ENCODE measurements around the gene C19orf67. TPM values are rescaled to one million over a fixed set of nuclear protein-coding genes. Genes with fewer than 3 reads are reported as not detected.

C19orf67 gene
- total RNA-seq, 1 experiment from 2014 or later, result 0.28 TPM

DNA sequence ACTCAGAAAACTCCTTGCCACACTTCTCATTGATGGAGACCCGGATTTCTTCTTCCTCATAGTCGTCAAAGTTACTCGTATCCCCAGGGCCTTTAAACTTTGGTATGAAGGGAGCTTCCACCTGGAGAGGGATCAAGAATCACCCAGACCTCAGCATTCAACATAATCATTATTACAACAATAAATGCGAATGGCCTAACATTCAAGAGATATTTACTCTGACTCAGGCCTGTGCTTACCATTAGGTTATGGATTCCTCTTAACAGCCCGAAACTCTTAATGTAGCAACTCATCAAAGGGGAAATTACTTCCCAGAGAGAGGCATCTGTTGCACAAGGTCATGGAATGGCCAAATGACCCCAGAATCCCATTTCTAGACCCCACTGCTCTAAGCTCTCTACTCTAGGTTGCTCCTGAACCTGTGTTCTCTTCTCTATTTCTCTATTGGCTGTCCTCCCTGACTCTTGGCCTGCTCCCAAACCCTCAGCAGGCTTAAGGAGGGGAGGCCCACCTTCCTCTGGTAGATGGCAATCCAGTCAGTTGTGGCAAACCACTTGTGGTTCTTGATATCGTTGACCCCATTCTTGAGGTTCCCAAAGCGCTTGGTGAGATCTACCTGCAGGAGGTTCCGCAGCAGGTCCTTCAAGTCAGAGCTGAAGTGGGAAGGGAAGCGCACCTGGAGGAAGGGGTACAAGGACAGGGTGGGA, 7.7 kb upstream of the C19orf67 start:
- CTCF ChIA-PET, result no interaction called here
- ATAC-seq, result no peak
- in situ Hi-C loops (cut with HindIII; ENCODE audit: low pct_unique_long_range_greater_than_20kb, low sequenced_read_pairs), result no loop called here

DNA sequence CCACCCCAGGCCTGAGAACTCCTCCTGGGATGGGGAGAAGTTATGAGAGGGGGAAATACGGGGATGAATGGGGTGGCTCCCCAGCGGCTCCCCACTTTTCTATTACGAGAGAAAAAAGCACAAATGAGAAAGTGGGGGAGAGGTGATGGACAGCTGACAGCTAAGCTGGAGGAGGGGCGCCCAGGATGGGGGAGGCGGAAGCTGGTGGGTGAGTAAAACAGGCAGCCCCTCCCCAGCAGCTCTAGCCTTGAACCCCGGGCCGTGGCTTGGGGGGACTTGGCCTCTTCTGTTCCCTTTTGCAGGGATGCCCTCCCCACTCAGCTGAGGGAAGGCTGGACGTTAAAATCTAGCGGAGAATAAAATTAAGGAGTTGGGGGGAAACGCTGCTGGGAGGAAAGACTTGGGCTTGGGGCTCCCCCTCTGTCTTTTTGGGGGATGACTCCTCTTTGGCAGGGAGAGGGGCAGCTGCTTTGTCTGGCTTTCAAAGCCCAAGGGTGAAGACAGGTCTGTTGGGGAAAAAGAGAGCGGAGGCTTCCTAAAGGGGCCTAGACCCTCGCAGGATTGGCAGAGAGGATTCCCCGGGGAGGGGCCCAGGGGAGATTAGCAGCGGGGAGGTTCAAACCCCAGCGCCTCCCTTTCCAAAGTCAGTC, 6.4 kb upstream of the C19orf67 start:
- TSS peak; percentile 83 for BruUV-seq (replicated peaks)
- POLR2A ChIA-PET, result no interaction called here
- H3K9me3 ChIP-seq (ENCODE audit: control insufficient read depth, insufficient read depth, low read depth, low read length), result peaks cover 3% of the 10 kb centered on the region; the same call in 1 of the 2 replicates
- H3K27ac ChIP-seq (ENCODE audit: low read length), result peak overlapping the region; percentile 89
- peaks cover 4% of the 10 kb centered on the region for H3K4me1 ChIP-seq (ENCODE audit: control insufficient read depth, insufficient read depth, low read length)
- CTCF ChIA-PET, result no interaction called here
- H3K36me3 ChIP-seq (ENCODE audit: control insufficient read depth, insufficient read depth, low read length), result no peaks in the 10 kb centered on the region; the same call in 1 of the 2 replicates
- H3K27me3 ChIP-seq (ENCODE audit: control insufficient read depth, insufficient read depth, low read length), result no peaks in the 10 kb centered on the region
- intact Hi-C loops (cut with micrococcal nuclease; ENCODE audit: unreplicated experiment), result no loop called here
- ATAC-seq (no peak; the same call in 1 of the 2 replicates), DNase-seq (ENCODE audit: low read depth, low spot score) (no peak)
- peak overlapping the region; percentile 64 to 66 for H3K4me3 ChIP-seq (ENCODE audit: low read depth in 2 of 2, low read length in 2 of 2)
- TF ChIP-seq TCF7L2 (IDR thresholded peaks at IDR 0.05; ENCODE audit: low read depth, low read length) (no peak), SIN3A (IDR thresholded peaks at IDR 0.05; ENCODE audit: borderline replicate concordance, insufficient read depth, low read depth, low read length) (no peak)
- in situ Hi-C loops (cut with HindIII; ENCODE audit: low pct_unique_long_range_greater_than_20kb, low sequenced_read_pairs), result no loop called here

More for the DNA sequence above, 7.7 kb upstream of the C19orf67 start:
- intact Hi-C loops (cut with micrococcal nuclease; ENCODE audit: unreplicated experiment), result no loop called here
- no peaks in the 10 kb centered on the region; the same call in 1 of the 2 replicates for H3K36me3 ChIP-seq (ENCODE audit: control insufficient read depth, insufficient read depth, low read length)
- H3K4me3 ChIP-seq (ENCODE audit: low read depth in 2 of 2, low read length in 2 of 2), result no peak overlapping the region
- H3K27ac ChIP-seq (ENCODE audit: low read length), result no peak overlapping the region
- no TSS peak for BruUV-seq (replicated peaks)
- TF ChIP-seq, protein P1, sequence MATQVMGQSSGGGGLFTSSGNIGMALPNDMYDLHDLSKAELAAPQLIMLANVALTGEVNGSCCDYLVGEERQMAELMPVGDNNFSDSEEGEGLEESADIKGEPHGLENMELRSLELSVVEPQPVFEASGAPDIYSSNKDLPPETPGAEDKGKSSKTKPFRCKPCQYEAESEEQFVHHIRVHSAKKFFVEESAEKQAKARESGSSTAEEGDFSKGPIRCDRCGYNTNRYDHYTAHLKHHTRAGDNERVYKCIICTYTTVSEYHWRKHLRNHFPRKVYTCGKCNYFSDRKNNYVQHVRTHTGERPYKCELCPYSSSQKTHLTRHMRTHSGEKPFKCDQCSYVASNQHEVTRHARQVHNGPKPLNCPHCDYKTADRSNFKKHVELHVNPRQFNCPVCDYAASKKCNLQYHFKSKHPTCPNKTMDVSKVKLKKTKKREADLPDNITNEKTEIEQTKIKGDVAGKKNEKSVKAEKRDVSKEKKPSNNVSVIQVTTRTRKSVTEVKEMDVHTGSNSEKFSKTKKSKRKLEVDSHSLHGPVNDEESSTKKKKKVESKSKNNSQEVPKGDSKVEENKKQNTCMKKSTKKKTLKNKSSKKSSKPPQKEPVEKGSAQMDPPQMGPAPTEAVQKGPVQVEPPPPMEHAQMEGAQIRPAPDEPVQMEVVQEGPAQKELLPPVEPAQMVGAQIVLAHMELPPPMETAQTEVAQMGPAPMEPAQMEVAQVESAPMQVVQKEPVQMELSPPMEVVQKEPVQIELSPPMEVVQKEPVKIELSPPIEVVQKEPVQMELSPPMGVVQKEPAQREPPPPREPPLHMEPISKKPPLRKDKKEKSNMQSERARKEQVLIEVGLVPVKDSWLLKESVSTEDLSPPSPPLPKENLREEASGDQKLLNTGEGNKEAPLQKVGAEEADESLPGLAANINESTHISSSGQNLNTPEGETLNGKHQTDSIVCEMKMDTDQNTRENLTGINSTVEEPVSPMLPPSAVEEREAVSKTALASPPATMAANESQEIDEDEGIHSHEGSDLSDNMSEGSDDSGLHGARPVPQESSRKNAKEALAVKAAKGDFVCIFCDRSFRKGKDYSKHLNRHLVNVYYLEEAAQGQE (IDR thresholded peaks at IDR 0.05; ENCODE audit: insufficient read depth in 1 of 2, low read depth in 2 of 2, low read length in 1 of 2), result no peak
- peak; percentile 33; the same call in 1 of the 2 replicates for TF ChIP-seq POLR2AphosphoS5 (IDR thresholded peaks at IDR 0.05; ENCODE audit: low read depth, low read length)
- peaks cover 3% of the 10 kb centered on the region; the same call in 1 of the 2 replicates for H3K9me3 ChIP-seq (ENCODE audit: control insufficient read depth, insufficient read depth, low read depth, low read length)
- H3K4me1 ChIP-seq (ENCODE audit: control insufficient read depth, insufficient read depth, low read length), result peaks cover 4% of the 10 kb centered on the region
- POLR2A ChIA-PET, result interaction anchor here (0.6 kb wide), 1 partner anchor 12 kb away, joined by 10 read pairs; no protein-coding TSS in a partner anchor
- no peak for DNase-seq (ENCODE audit: low read depth, low spot score)
- H3K27me3 ChIP-seq (ENCODE audit: control insufficient read depth, insufficient read depth, low read length), result no peaks in the 10 kb centered on the region

DNA sequence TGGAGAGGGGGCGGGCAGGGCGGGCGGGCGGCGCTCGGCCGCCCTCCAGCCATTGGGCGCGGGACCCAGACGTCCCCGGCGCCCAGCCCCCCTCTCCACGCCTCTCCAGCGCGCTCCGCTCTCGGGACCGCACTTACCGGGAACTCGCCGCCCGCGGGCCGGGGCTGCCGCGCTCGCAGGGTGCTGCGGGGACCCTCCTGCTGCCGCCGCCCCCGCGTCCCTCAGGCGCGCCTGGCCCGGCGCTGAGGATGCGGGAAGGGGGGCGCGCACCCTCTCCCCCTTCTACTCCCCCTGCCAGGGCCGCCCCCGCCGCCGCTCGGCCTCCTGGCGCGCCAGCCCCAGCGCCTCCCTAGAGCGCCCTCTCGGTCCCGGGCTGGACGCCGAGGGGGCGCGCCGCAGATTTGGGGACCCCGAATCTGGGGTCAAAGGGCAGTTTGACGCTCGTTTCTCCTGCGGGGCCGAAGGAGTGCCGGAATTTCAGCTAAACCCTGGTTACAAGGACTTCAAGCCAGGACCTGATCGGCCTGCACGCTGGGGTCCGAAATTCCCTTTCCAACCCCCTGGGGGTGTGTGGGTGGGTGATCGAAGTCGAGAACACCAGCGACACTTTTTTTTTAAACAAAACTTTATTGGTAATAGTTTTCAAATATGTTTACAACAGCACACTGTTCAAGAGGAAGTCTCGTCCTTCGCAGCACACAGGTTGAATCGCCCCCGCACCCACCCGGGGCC, 5.7 kb upstream of the C19orf67 start:
- H3K9me3 ChIP-seq (ENCODE audit: control insufficient read depth, insufficient read depth, low read depth, low read length), result peaks cover 3% of the 10 kb centered on the region; the same call in 1 of the 2 replicates
- in situ Hi-C loops (cut with HindIII; ENCODE audit: low pct_unique_long_range_greater_than_20kb, low sequenced_read_pairs), result no loop called here
- intact Hi-C loops (cut with micrococcal nuclease; ENCODE audit: unreplicated experiment), result no loop called here
- CTCF ChIA-PET, result no interaction called here
- no peaks in the 10 kb centered on the region for H3K27me3 ChIP-seq (ENCODE audit: control insufficient read depth, insufficient read depth, low read length)
- peak overlapping the region; percentile 89 for H3K27ac ChIP-seq (ENCODE audit: low read length)
- no peaks in the 10 kb centered on the region; the same call in 1 of the 2 replicates for H3K36me3 ChIP-seq (ENCODE audit: control insufficient read depth, insufficient read depth, low read length)
- peak overlapping the region; percentile 64 to 66 for H3K4me3 ChIP-seq (ENCODE audit: low read depth in 2 of 2, low read length in 2 of 2)
- POLR2A ChIA-PET, result no interaction called here
- BruUV-seq (replicated peaks), result no TSS peak
- TF ChIP-seq SIN3A (IDR thresholded peaks at IDR 0.05; ENCODE audit: borderline replicate concordance, insufficient read depth, low read depth, low read length), result peak; percentile 33; the same call in 1 of the 2 replicates
- TF ChIP-seq, protein P2, sequence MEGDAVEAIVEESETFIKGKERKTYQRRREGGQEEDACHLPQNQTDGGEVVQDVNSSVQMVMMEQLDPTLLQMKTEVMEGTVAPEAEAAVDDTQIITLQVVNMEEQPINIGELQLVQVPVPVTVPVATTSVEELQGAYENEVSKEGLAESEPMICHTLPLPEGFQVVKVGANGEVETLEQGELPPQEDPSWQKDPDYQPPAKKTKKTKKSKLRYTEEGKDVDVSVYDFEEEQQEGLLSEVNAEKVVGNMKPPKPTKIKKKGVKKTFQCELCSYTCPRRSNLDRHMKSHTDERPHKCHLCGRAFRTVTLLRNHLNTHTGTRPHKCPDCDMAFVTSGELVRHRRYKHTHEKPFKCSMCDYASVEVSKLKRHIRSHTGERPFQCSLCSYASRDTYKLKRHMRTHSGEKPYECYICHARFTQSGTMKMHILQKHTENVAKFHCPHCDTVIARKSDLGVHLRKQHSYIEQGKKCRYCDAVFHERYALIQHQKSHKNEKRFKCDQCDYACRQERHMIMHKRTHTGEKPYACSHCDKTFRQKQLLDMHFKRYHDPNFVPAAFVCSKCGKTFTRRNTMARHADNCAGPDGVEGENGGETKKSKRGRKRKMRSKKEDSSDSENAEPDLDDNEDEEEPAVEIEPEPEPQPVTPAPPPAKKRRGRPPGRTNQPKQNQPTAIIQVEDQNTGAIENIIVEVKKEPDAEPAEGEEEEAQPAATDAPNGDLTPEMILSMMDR (IDR thresholded peaks at IDR 0.05), result peak; percentile 63
- TF ChIP-seq POLR2AphosphoS5 (IDR thresholded peaks at IDR 0.05; ENCODE audit: low read depth, low read length), result no peak; the same call in 1 of the 2 replicates
- H3K4me1 ChIP-seq (ENCODE audit: control insufficient read depth, insufficient read depth, low read length), result peaks cover 4% of the 10 kb centered on the region
- DNase-seq (ENCODE audit: low read depth, low spot score) (no peak), ATAC-seq (peak; percentile 88)

Measured in Panc1 (cell line).